ENCODE results near the gene CAT. TPM values are rescaled to one million over a fixed set of nuclear protein-coding genes. Genes with fewer than 3 reads are reported as not detected.

The CAT gene
- total RNA-seq, 1 donor = 62.6 TPM

DNA sequence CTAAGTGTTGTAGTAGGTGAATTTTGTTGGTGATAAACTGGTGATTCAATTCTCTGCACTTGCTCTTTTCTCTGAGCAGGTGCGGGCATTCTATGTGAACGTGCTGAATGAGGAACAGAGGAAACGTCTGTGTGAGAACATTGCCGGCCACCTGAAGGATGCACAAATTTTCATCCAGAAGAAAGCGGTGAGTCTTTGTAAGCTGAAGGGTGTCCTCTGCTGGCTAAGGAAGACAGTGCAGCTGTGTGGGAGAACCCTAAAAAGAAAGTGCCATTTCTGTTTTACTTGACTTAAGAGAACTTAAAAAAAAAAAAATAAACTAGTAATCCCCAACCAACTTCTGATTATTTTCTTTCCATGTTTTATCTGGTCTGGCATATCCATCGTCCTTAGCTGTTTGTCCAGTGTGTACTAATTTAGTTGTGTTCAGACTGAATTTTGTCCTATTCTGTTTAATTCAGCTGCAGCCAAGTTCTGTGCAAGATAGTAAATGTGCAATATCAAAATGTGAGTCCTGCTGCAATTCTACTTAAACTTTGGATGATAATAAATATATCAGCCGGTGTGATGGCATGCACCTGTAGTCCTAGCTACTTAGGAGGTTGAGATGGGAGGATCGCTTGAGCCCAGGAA is 29.6 kb downstream of the CAT start:
- no peak overlapping the region for H3K27ac ChIP-seq (ENCODE audit: low read depth, low read length)
- H3K9me3 ChIP-seq (ENCODE audit: low read depth, low read length) = peaks cover 5% of the 10 kb centered on the region
- H3K27me3 ChIP-seq (ENCODE audit: insufficient read depth, low read length) = no peaks in the 10 kb centered on the region
- no peak overlapping the region for H3K4me2 ChIP-seq (ENCODE audit: insufficient read depth, low read length)
- no peak overlapping the region for H3K4me3 ChIP-seq (ENCODE audit: insufficient read depth, low read length)
- no peaks in the 10 kb centered on the region for H3K4me1 ChIP-seq (ENCODE audit: insufficient read depth, low read length)
- peaks cover 4% of the 10 kb centered on the region for H4K20me1 ChIP-seq (ENCODE audit: insufficient read depth, low read length)
- no peaks in the 10 kb centered on the region for H3K79me2 ChIP-seq (ENCODE audit: insufficient read depth, low read length)
- H3K36me3 ChIP-seq (ENCODE audit: insufficient read depth, low read length) = peaks cover 82% of the 10 kb centered on the region
- H2AFZ ChIP-seq (ENCODE audit: low read length) = no peak overlapping the region
- TF ChIP-seq, protein P1, sequence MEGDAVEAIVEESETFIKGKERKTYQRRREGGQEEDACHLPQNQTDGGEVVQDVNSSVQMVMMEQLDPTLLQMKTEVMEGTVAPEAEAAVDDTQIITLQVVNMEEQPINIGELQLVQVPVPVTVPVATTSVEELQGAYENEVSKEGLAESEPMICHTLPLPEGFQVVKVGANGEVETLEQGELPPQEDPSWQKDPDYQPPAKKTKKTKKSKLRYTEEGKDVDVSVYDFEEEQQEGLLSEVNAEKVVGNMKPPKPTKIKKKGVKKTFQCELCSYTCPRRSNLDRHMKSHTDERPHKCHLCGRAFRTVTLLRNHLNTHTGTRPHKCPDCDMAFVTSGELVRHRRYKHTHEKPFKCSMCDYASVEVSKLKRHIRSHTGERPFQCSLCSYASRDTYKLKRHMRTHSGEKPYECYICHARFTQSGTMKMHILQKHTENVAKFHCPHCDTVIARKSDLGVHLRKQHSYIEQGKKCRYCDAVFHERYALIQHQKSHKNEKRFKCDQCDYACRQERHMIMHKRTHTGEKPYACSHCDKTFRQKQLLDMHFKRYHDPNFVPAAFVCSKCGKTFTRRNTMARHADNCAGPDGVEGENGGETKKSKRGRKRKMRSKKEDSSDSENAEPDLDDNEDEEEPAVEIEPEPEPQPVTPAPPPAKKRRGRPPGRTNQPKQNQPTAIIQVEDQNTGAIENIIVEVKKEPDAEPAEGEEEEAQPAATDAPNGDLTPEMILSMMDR (IDR thresholded peaks at IDR 0.05; ENCODE audit: extremely low read depth, low read depth, low read length) = peak; percentile 78
- DNase-seq (ENCODE audit: insufficient read length, low spot score, missing footprints) = no peak

DNA sequence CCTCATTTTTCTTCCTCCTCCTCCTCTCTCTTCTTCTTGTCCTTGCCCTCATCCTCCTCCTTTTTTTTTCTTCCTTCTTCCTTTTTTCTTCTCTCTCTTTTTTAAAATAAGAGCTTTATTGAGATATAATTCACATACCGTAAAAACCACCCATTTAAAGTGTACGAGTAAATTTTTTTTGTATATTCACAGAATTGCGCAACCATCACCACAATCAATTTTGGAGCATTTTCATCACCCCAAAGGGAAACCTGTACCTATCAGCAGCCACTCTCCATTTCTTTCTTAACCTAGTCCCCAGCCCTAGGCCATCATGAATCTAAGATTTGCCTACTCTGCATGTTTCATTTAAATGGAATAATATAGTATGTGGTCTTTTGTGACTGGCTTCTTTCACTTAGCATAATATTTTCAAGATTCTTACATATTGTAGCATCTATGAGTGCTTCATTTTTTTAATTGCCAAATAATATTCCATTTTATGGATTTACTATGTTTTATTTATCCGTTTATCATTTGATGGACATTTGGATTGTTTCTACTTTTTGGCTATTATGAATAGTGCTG is 35.0 kb downstream of the CAT start:
- peaks cover 41% of the 10 kb centered on the region for H3K36me3 ChIP-seq (ENCODE audit: insufficient read depth, low read length)

DNA sequence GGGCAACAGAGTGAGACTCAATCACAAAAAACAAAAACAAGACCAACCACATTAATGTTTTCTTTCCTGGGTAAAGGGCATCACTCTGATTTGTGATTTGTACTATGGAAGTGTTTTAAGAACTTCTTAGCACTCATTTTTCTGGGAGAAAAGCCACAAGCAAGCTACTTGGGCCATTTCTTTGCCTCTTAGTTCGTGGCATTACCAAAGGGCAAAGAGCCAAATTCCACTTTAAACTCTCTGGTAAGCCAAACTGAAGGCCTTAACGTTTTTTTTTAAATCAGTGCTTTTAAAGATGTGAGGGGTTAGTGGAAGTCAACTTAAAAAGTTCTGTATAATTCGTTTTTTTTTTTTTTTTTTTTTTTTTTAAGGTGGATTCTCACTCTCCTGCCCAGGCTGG is 36.9 kb downstream of the CAT start:
- no peak overlapping the region for H2AFZ ChIP-seq (ENCODE audit: low read length)
- H3K9me3 ChIP-seq (ENCODE audit: low read depth, low read length) = no peaks in the 10 kb centered on the region
- peaks cover 7% of the 10 kb centered on the region for H3K4me1 ChIP-seq (ENCODE audit: insufficient read depth, low read length)
- H3K4me3 ChIP-seq (ENCODE audit: insufficient read depth, low read length) = no peak overlapping the region
- peaks cover 21% of the 10 kb centered on the region for H3K36me3 ChIP-seq (ENCODE audit: insufficient read depth, low read length)
- peaks cover 19% of the 10 kb centered on the region for H3K27me3 ChIP-seq (ENCODE audit: insufficient read depth, low read length)
- no peak for DNase-seq (ENCODE audit: insufficient read length, low spot score, missing footprints)
- no peak overlapping the region for H3K27ac ChIP-seq (ENCODE audit: low read depth, low read length)
- H4K20me1 ChIP-seq (ENCODE audit: insufficient read depth, low read length) = no peaks in the 10 kb centered on the region
- no peaks in the 10 kb centered on the region for H3K79me2 ChIP-seq (ENCODE audit: insufficient read depth, low read length)
- TF ChIP-seq, protein P1 (IDR thresholded peaks at IDR 0.05; ENCODE audit: extremely low read depth, low read depth, low read length) = no peak
- H3K4me2 ChIP-seq (ENCODE audit: insufficient read depth, low read length) = no peak overlapping the region

More for the DNA sequence above, 35.0 kb downstream of the CAT start:
- Histone ChIP-seq H3K9me3 (ENCODE audit: low read depth, low read length) (no peaks in the 10 kb centered on the region), H2AFZ (ENCODE audit: low read length) (no peak overlapping the region), H3K27me3 (ENCODE audit: insufficient read depth, low read length) (peaks cover 10% of the 10 kb centered on the region), H3K79me2 (ENCODE audit: insufficient read depth, low read length) (no peaks in the 10 kb centered on the region), H3K4me3 (ENCODE audit: insufficient read depth, low read length) (no peak overlapping the region), H3K4me2 (ENCODE audit: insufficient read depth, low read length) (no peak overlapping the region), H3K27ac (ENCODE audit: low read depth, low read length) (no peak overlapping the region), H3K4me1 (ENCODE audit: insufficient read depth, low read length) (no peaks in the 10 kb centered on the region), H4K20me1 (ENCODE audit: insufficient read depth, low read length) (peaks cover 4% of the 10 kb centered on the region)
- TF ChIP-seq, protein P1 (IDR thresholded peaks at IDR 0.05; ENCODE audit: extremely low read depth, low read depth, low read length) = no peak
- no peak for DNase-seq (ENCODE audit: insufficient read length, low spot score, missing footprints)

DNA sequence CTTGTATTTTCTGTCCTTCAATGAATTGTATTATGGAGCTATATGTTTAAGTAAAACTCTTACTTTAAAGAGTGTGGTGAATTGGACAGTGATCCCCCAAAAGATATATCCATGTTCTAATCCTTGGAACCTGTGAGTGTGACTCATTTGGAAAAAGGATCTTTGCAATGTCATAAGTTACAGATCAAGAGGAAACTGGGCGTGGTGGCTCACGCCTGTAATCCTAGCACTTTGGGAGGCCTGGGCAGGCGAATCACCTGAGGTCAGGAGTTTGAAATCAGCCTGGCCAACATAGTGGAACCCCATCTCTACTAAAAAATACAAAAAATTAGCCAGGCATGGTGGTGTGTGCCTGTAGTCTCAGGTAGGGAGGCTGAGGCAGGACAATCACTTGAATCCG is 38.1 kb downstream of the CAT start:
- no peak for DNase-seq (ENCODE audit: insufficient read length, low spot score, missing footprints)
- no peak overlapping the region for H3K4me3 ChIP-seq (ENCODE audit: insufficient read depth, low read length)
- H3K36me3 ChIP-seq (ENCODE audit: insufficient read depth, low read length) = peaks cover 9% of the 10 kb centered on the region
- no peaks in the 10 kb centered on the region for H3K9me3 ChIP-seq (ENCODE audit: low read depth, low read length)
- H3K4me2 ChIP-seq (ENCODE audit: insufficient read depth, low read length) = no peak overlapping the region
- H3K4me1 ChIP-seq (ENCODE audit: insufficient read depth, low read length) = peaks cover 7% of the 10 kb centered on the region
- peaks cover 23% of the 10 kb centered on the region for H3K27me3 ChIP-seq (ENCODE audit: insufficient read depth, low read length)
- TF ChIP-seq, protein P1 (IDR thresholded peaks at IDR 0.05; ENCODE audit: extremely low read depth, low read depth, low read length) = no peak
- no peaks in the 10 kb centered on the region for H3K79me2 ChIP-seq (ENCODE audit: insufficient read depth, low read length)
- no peak overlapping the region for H2AFZ ChIP-seq (ENCODE audit: low read length)
- no peaks in the 10 kb centered on the region for H4K20me1 ChIP-seq (ENCODE audit: insufficient read depth, low read length)
- no peak overlapping the region for H3K27ac ChIP-seq (ENCODE audit: low read depth, low read length)

Measured in osteoblast (primary cell).